ENCODE measurements around the gene S100P.

The S100P gene

GRCh38 chr4:6699903-6700302 is 6.2 kb downstream of the S100P start:
- TF ChIP-seq, protein P1, sequence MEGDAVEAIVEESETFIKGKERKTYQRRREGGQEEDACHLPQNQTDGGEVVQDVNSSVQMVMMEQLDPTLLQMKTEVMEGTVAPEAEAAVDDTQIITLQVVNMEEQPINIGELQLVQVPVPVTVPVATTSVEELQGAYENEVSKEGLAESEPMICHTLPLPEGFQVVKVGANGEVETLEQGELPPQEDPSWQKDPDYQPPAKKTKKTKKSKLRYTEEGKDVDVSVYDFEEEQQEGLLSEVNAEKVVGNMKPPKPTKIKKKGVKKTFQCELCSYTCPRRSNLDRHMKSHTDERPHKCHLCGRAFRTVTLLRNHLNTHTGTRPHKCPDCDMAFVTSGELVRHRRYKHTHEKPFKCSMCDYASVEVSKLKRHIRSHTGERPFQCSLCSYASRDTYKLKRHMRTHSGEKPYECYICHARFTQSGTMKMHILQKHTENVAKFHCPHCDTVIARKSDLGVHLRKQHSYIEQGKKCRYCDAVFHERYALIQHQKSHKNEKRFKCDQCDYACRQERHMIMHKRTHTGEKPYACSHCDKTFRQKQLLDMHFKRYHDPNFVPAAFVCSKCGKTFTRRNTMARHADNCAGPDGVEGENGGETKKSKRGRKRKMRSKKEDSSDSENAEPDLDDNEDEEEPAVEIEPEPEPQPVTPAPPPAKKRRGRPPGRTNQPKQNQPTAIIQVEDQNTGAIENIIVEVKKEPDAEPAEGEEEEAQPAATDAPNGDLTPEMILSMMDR (IDR thresholded peaks at IDR 0.05; ENCODE audit: low read depth, low read length), result no peak
- H3K4me3 ChIP-seq (ENCODE audit: low read depth, low read length), result no peak overlapping the region

GRCh38 chr4:6701371-6701770 is 7.7 kb downstream of the S100P start:
- peaks cover 4% of the 10 kb centered on the region for H3K9me3 ChIP-seq (ENCODE audit: severe bottlenecking)
- no peak overlapping the region for H3K27ac ChIP-seq
- no peak overlapping the region for H3K4me3 ChIP-seq (ENCODE audit: low read depth, low read length)
- peak; percentile 46 for DNase-seq
- no peaks in the 10 kb centered on the region for H3K27me3 ChIP-seq (ENCODE audit: insufficient read depth, low read depth, severe bottlenecking)
- TF ChIP-seq, protein P1 (IDR thresholded peaks at IDR 0.05; ENCODE audit: low read depth, low read length), result peak; percentile 75
- peaks cover 36% of the 10 kb centered on the region for H3K36me3 ChIP-seq

More at GRCh38 chr4:6699903-6700302, 6.2 kb downstream of the S100P start:
- Histone ChIP-seq H3K27ac (no peak overlapping the region), H3K27me3 (ENCODE audit: insufficient read depth, low read depth, severe bottlenecking) (no peaks in the 10 kb centered on the region), H3K36me3 (peaks cover 28% of the 10 kb centered on the region), H3K9me3 (ENCODE audit: severe bottlenecking) (peaks cover 4% of the 10 kb centered on the region)
- DNase-seq, result no peak

- H3K36me3 ChIP-seq, result peaks cover 50% of the 10 kb centered on the region
Measured at GRCh38 chr4:6702761-6703160, 9.1 kb downstream of the S100P start.

GRCh38 chr4:6703786-6704185 is 10.1 kb downstream of the S100P start:
- Histone ChIP-seq H3K27ac (no peak overlapping the region), H3K4me3 (ENCODE audit: low read depth, low read length) (no peak overlapping the region), H3K36me3 (peaks cover 58% of the 10 kb centered on the region), H3K9me3 (ENCODE audit: severe bottlenecking) (peaks cover 4% of the 10 kb centered on the region), H3K27me3 (ENCODE audit: insufficient read depth, low read depth, severe bottlenecking) (no peaks in the 10 kb centered on the region)
- TF ChIP-seq, protein P1 (IDR thresholded peaks at IDR 0.05; ENCODE audit: low read depth, low read length), result no peak
- DNase-seq, result no peak

More at GRCh38 chr4:6702761-6703160, 9.1 kb downstream of the S100P start:
- Histone ChIP-seq H3K27ac (no peak overlapping the region), H3K27me3 (ENCODE audit: insufficient read depth, low read depth, severe bottlenecking) (no peaks in the 10 kb centered on the region), H3K9me3 (ENCODE audit: severe bottlenecking) (peaks cover 4% of the 10 kb centered on the region), H3K4me3 (ENCODE audit: low read depth, low read length) (no peak overlapping the region)
- DNase-seq, result no peak
- TF ChIP-seq, protein P1 (IDR thresholded peaks at IDR 0.05; ENCODE audit: low read depth, low read length), result no peak

DNA sequence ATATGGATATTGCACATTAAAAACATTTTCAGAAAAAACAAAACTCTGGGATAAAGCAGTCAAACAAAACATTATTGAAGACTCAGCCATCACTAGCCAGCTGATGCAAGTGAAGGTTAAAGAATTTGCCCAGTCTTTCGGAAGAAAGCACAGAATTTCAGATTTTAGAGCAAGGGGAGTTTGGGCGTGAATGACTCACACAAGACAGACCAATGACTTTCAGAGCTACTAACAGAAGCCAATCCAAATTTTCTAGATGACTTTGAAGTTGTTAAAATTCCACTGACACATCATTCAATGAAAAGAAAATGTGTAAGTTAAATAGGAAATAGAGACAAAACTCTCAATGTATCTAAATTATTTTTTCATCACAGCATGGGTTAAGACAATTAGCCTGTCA is 12.0 kb downstream of the S100P start:
- no peaks in the 10 kb centered on the region for H3K27me3 ChIP-seq (ENCODE audit: insufficient read depth, low read depth, severe bottlenecking)
- H3K9me3 ChIP-seq (ENCODE audit: severe bottlenecking), result peaks cover 4% of the 10 kb centered on the region
- no peak overlapping the region for H3K4me3 ChIP-seq (ENCODE audit: low read depth, low read length)
- peaks cover 55% of the 10 kb centered on the region for H3K36me3 ChIP-seq
- DNase-seq, result no peak
- no peak overlapping the region for H3K27ac ChIP-seq
- TF ChIP-seq, protein P1 (IDR thresholded peaks at IDR 0.05; ENCODE audit: low read depth, low read length), result no peak

- H3K9me3 ChIP-seq (ENCODE audit: severe bottlenecking), result peaks cover 4% of the 10 kb centered on the region
- TF ChIP-seq, protein P1 (IDR thresholded peaks at IDR 0.05; ENCODE audit: low read depth, low read length), result no peak
- DNase-seq, result no peak
- peaks cover 54% of the 10 kb centered on the region for H3K36me3 ChIP-seq
- H3K27ac ChIP-seq, result no peak overlapping the region
- H3K4me3 ChIP-seq (ENCODE audit: low read depth, low read length), result no peak overlapping the region
- no peaks in the 10 kb centered on the region for H3K27me3 ChIP-seq (ENCODE audit: insufficient read depth, low read depth, severe bottlenecking)
Measured at GRCh38 chr4:6706173-6706572, 12.5 kb downstream of the S100P start.
